ENCODE results near the gene ADGRL2. TPM values are rescaled to one million over a fixed set of nuclear protein-coding genes. Genes with fewer than 3 reads are reported as not detected.

ADGRL2 gene
- total and polyA plus RNA-seq, 9 of the 15 experiments (the other 6 are each of a cell fraction or from before 2014, with no cell fraction given): 0.03 to 0.15 (median 0.13) TPM; not detected in 6

DNA sequence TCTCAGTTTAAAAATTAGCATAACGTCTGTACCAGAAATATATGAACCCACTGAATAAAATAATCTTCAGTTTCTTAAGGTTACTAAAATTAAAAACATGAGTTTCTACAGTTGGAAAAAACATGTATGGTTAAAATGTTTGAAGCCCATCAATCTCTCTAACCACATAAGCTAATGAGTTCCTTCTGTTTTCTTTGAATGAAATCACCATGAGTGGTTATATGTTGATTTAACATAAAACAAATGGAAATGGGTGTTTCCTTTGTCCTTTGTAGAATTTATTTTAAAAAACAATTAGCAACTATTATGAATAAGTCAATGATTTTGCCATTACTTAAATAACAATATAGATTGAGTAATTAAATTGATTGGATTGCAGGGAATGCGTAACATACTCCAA is 3.0 kb upstream of the ADGRL2 start:
- Histone ChIP-seq H4K20me1 (replicated peaks; ENCODE audit: control insufficient read depth, insufficient read depth, low read length) (no peaks in the 10 kb centered on the region), H3K4me1 (replicated peaks in 1 of 2; ENCODE audit: control insufficient read depth in 2 of 2, insufficient read depth in 2 of 2, low read length in 2 of 2) (no peaks in the 10 kb centered on the region), H3K4me3 (no peak overlapping the region), H2AFZ (ENCODE audit: low read depth, low read length) (no peak overlapping the region), H3K9ac (ENCODE audit: insufficient read depth in 1 of 2, low read depth in 2 of 2, low read length in 2 of 2) (no peak overlapping the region), H3K9me1 (ENCODE audit: control insufficient read depth, insufficient read depth, low read length) (no peaks in the 10 kb centered on the region), H3K36me3 (ENCODE audit: control insufficient read depth, insufficient read depth, low read length) (no peaks in the 10 kb centered on the region), H3K4me2 (ENCODE audit: insufficient read depth, low read length) (no peak overlapping the region), H3K27ac (ENCODE audit: extremely low read depth, low read depth, low read length) (no peak overlapping the region), H3K27me3 (ENCODE audit: control insufficient read depth in 2 of 2, insufficient read depth in 2 of 2, low read length in 2 of 2) (no peaks in the 10 kb centered on the region), H3K9me3 (replicated peaks; ENCODE audit: control insufficient read depth, insufficient read depth, low read depth, low read length) (no peaks in the 10 kb centered on the region), H3K79me2 (ENCODE audit: control insufficient read depth, insufficient read depth, low read length) (no peaks in the 10 kb centered on the region)
- FAIRE-seq: no peak
- TF ChIP-seq GATAD2B (IDR thresholded peaks at IDR 0.05; ENCODE audit: borderline replicate concordance) (no peak), SPI1 (IDR thresholded peaks at IDR 0.05; ENCODE audit: borderline replicate concordance, low read depth, low read length) (no peak), SRSF1 (IDR thresholded peaks at IDR 0.05; ENCODE audit: low read depth, low read length) (no peak), SRF (CRISPR knock-in tag; IDR thresholded peaks at IDR 0.05) (no peak), THRAP3 (IDR thresholded peaks at IDR 0.05; ENCODE audit: borderline replicate concordance) (no peak), CC2D1A (IDR thresholded peaks at IDR 0.05) (no peak), HDAC3 (IDR thresholded peaks at IDR 0.05; ENCODE audit: borderline replicate concordance, partially characterized antibody) (no peak)
- TF ChIP-seq, protein P1, sequence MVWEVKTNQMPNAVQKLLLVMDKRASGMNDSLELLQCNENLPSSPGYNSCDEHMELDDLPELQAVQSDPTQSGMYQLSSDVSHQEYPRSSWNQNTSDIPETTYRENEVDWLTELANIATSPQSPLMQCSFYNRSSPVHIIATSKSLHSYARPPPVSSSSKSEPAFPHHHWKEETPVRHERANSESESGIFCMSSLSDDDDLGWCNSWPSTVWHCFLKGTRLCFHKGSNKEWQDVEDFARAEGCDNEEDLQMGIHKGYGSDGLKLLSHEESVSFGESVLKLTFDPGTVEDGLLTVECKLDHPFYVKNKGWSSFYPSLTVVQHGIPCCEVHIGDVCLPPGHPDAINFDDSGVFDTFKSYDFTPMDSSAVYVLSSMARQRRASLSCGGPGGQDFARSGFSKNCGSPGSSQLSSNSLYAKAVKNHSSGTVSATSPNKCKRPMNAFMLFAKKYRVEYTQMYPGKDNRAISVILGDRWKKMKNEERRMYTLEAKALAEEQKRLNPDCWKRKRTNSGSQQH (CRISPR knock-in tag; IDR thresholded peaks at IDR 0.05): no peak
- no peak for ATAC-seq
- ChIA-PET CTCF (ENCODE audit: low intra/inter-chr PET ratio) (no interaction called here), POLR2A (no interaction called here)
- no peak for DNase-seq (ENCODE audit: extremely low read depth in 1 of 4, low spot score in 3 of 4)
- intact Hi-C loops (cut with micrococcal nuclease) (no loop called here), in situ Hi-C loops (cut with MboI) (no loop called here)
- WGBS (ENCODE audit: insufficient coverage, low coverage, missing lambda C conversion rate): 3% methylated on average over 2 of the region's 2 CpGs
- no TSS peak for BruUV-seq (replicated peaks)
